Measurements from ENCODE around the gene FIBCD1.

GRCh38 chr9:130904070-130905044 lies 34.7 kb downstream of the FIBCD1 start:
- no peak for TF ChIP-seq CTCF (IDR thresholded peaks at IDR 0.05)
- TF ChIP-seq POLR2A (IDR thresholded peaks at IDR 0.05), result no peak
